HEK293T (cell line): ENCODE measurements around the gene NFASC.

Experiments used
- CTCF ChIA-PET: fragments of 350-600 bp; formaldehyde crosslinking; extraction: SDS; loops from one replicate; lab custom pipeline; 2021; ENCODE audit warnings: antibody characterized with exemption, inconsistent platforms; lab: Yijun Ruan, JAX
- POLR2A ChIA-PET: fragments of 350-600 bp; formaldehyde crosslinking; extraction: SDS; loops from one replicate; lab custom pipeline; 2020; ENCODE audit warnings: antibody characterized with exemption, inconsistent platforms; lab: Yijun Ruan, JAX
- DNase-seq: peaks from one replicate; pipeline ENCODE4 v3.0.0; 2012; ENCODE audit warnings: mixed read lengths; ENCODE audit errors: extremely low spot score
- ARNT ChIP-seq: fragments of 450-650 bp; IDR thresholded peaks from 2 replicates; pipeline ENCODE4 v1.6.1; 2017; ENCODE audit warnings: mild to moderate bottlenecking
- BHLHE40 ChIP-seq: fragments of 450-650 bp; IDR thresholded peaks from 2 replicates; pipeline ENCODE4 v1.6.1; 2016; ENCODE audit warnings: mild to moderate bottlenecking, moderate library complexity, borderline replicate concordance
- CTBP1 ChIP-seq: fragments of 450-650 bp; IDR thresholded peaks from 2 replicates; pipeline ENCODE4 v1.6.1; 2016; ENCODE audit warnings: borderline replicate concordance
- ELF4 ChIP-seq: fragments of 450-650 bp; IDR thresholded peaks from 2 replicates; pipeline ENCODE4 v1.6.1; 2017; ENCODE audit warnings: antibody characterized with exemption
- FOXA1 ChIP-seq: fragments of 450-650 bp; IDR thresholded peaks from 2 replicates; pipeline ENCODE4 v1.6.1; 2016; ENCODE audit warnings: mild to moderate bottlenecking
- FOXK2 ChIP-seq: fragments of 450-650 bp; IDR thresholded peaks from 2 replicates; pipeline ENCODE4 v1.6.1; 2016; ENCODE audit warnings: mild to moderate bottlenecking
- FOXM1 ChIP-seq: fragments of 450-650 bp; IDR thresholded peaks from 2 replicates; pipeline ENCODE4 v1.6.1; 2017; ENCODE audit warnings: mild to moderate bottlenecking, borderline replicate concordance
- HDGF ChIP-seq: fragments of 450-650 bp; IDR thresholded peaks from 2 replicates; pipeline ENCODE4 v1.6.1; 2017; ENCODE audit warnings: antibody characterized with exemption, borderline replicate concordance
- L3MBTL2 ChIP-seq: fragments of 450-650 bp; conservative IDR thresholded peaks from 2 replicates; pipeline ENCODE4 v1.6.1; 2016; ENCODE audit warnings: mild to moderate bottlenecking
- LEF1 ChIP-seq: fragments of 450-650 bp; IDR thresholded peaks from 2 replicates; pipeline ENCODE4 v1.6.1; 2017; ENCODE audit warnings: mild to moderate bottlenecking, borderline replicate concordance
- NFRKB ChIP-seq: fragments of 450-650 bp; IDR thresholded peaks from 2 replicates; pipeline ENCODE4 v1.6.1; 2016; ENCODE audit warnings: mild to moderate bottlenecking, moderate library complexity
- SP1 ChIP-seq: fragments of 450-650 bp; IDR thresholded peaks from 2 replicates; pipeline ENCODE4 v1.6.1; 2017
- SUZ12 ChIP-seq: fragments of 450-650 bp; IDR thresholded peaks from 2 replicates; pipeline ENCODE4 v1.6.1; 2016; ENCODE audit warnings: mild to moderate bottlenecking
- TARDBP ChIP-seq: fragments of 450-650 bp; IDR thresholded peaks from 2 replicates; pipeline ENCODE4 v1.6.1; 2016
- ZNF384 ChIP-seq: fragments of 450-650 bp; IDR thresholded peaks from 2 replicates; pipeline ENCODE4 v1.6.1; 2016
- TF ChIP-seq, protein P1 (sequence below): fragments of 450-650 bp; IDR thresholded peaks from 2 replicates; pipeline ENCODE4 v1.6.1; 2016

The NFASC gene

DNA sequence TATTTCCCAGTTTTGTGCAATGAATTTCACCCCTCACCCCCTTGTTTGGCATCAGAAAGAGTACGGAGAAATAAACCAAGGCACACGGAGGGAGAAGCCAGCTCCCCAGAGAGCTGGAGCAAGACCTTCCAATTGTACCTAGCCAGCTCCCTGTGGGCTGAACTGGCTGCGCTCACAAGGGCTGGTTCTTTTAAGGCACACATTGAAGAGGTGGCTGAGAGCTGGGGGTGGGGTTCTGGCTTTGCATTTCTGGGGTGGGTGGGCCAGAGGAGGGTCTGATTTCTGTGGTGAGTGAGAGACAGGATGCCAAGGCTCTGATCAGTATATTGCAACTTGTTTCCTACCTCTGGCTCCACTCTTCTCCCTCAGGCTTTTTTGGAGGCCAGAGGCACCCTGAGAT is 39.5 kb upstream of the NFASC start:
- DNase-seq: no peak
- TF ChIP-seq ARNT (no peak), L3MBTL2 (no peak), HDGF (no peak), FOXA1 (no peak), ZNF384 (no peak), ELF4 (no peak), NFRKB (no peak)
- TF ChIP-seq, protein P1, sequence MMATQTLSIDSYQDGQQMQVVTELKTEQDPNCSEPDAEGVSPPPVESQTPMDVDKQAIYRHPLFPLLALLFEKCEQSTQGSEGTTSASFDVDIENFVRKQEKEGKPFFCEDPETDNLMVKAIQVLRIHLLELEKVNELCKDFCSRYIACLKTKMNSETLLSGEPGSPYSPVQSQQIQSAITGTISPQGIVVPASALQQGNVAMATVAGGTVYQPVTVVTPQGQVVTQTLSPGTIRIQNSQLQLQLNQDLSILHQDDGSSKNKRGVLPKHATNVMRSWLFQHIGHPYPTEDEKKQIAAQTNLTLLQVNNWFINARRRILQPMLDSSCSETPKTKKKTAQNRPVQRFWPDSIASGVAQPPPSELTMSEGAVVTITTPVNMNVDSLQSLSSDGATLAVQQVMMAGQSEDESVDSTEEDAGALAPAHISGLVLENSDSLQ: no peak
- ChIA-PET POLR2A (no interaction called here), CTCF (interaction anchor here (2.5 kb wide), 1 partner anchor 24 kb away, joined by 8 read pairs; no protein-coding TSS in a partner anchor)

DNA sequence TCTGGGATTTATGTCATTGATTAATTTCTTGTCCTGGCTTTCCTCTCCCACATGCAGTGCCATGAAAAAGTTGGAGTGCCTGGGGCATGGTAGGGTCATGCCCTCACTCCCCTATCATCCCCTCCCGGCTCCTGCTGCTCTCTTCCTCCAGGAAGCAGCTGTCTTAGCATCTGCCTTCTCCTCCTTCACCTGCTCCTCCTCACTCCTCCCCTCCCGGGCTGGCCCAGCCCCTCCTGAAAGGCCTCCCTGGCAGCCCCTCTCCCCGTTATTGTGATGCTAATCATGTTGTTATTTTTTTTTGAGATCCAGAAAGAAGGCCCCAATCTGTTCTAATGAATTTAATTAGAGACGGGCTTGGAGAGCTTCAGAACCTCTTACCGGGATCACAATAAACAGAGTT is 36.3 kb upstream of the NFASC start:
- TF ChIP-seq CTBP1 (no peak), FOXK2 (no peak), HDGF (no peak), NFRKB (no peak), L3MBTL2 (no peak), ARNT (no peak), TARDBP (no peak), SP1 (no peak), LEF1 (no peak), ZNF384 (no peak), BHLHE40 (no peak), FOXM1 (no peak), SUZ12 (no peak), ELF4 (no peak), FOXA1 (no peak)
- TF ChIP-seq, protein P1: no peak
- DNase-seq: no peak
- POLR2A ChIA-PET: no interaction called here
- CTCF ChIA-PET: no interaction called here

DNA sequence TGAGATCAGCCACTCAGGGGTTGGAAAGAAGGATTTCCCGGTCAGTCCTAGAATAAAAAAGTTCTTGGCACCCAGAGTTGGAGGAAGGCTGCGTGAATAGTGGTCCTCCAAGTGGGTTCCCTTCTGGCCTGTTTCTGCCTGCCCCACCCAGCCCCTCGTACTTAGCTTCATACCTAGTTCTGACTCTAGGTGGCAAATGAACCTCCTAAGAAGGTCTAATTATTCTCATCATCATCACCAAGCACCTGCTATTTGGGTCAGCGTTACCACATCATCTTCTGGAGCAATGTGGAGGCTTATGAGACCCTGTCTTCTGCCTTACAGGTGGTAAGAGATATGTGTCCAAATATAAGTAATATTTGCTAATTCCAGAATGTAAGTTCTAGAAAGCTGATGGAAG is 35.9 kb upstream of the NFASC start:
- no peak for DNase-seq
- CTCF ChIA-PET: no interaction called here
- TF ChIP-seq FOXA1: no peak
- no peak for TF ChIP-seq CTBP1
- no peak for TF ChIP-seq ZNF384
- TF ChIP-seq FOXK2: no peak
- POLR2A ChIA-PET: no interaction called here

DNA sequence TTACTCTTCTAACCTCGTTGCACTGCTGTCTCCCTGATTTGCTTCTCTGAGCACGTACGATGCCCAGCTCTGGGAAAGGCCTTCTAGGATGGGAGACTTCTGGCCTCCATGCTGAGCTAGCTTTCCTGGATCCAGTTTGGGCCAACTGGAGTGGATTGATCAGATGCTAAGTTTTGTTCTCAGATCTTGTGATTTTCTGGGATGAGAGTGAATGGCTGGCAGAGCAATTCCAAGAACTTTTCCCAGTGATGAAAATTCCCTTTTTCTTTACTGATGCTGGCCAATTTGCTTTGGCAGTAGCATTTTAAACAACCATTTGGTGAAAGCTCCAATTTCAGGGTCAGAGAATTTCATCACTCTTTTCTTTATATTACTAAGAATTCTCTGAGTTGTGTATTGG is 34.9 kb upstream of the NFASC start:
- ChIA-PET CTCF (no interaction called here), POLR2A (no interaction called here)
- no peak for TF ChIP-seq ELF4
- TF ChIP-seq SUZ12: no peak
- no peak for DNase-seq

DNA sequence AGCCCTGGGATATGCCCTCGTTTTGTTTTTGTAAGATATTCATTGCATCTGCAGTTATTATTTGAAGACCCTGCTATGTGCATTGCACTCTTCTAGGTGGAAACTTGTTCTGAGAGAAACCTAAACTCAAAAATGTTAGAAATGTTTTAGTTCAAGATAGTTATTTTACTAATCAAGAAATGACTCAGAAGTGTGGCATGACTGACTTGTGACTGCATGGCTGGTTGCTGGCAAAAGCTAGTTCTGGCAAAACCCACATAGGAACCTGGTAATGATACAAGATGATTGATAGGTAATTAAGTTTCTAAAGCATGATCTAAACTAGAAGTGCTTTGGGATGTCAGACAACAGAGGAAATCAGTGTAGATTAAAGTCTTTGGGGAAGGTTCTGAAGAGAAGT is 33.8 kb upstream of the NFASC start:
- CTCF ChIA-PET: interaction anchor here (1.0 kb wide), 1 partner anchor 126 kb away, joined by 4 read pairs; no protein-coding TSS in a partner anchor
- no peak for TF ChIP-seq FOXA1
- no peak for TF ChIP-seq ZNF384
- TF ChIP-seq SUZ12: no peak
- no peak for TF ChIP-seq ELF4
- POLR2A ChIA-PET: no interaction called here

DNA sequence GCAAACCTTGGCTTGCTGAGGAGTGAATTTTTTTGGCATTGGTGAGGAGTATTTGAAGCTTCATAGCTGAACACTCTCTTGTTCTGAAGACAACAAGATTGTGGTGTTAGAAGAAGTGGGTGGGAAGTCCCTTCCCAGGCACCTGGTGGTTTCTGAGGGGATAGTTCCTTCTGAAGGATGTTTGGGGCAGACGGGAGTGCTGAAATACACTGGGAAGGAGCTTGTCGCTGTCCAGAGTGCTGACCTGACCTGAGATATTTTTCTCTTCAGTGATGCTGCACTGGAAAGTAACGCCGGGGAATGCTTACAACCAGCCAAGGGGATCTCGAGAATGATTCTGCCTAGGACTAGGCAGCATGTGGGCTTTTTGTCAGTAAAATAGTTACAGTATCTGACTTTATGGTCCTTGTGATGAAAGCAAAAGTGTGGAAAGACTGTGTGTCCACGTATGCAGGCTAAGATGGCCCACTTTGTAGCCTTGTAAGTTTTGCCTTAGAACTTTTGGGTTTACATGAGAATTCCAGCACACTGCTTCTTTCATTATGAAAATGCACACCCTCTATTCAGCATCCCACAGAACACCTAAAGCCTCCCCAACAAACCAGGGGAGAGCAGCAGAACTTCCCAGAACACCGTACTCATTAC is 33.1 kb upstream of the NFASC start:
- no peak for TF ChIP-seq FOXK2
- no peak for TF ChIP-seq NFRKB
- TF ChIP-seq FOXM1: no peak
- no peak for TF ChIP-seq ZNF384
- no peak for TF ChIP-seq CTBP1
- TF ChIP-seq ELF4: no peak
- no peak for TF ChIP-seq FOXA1
- no peak for TF ChIP-seq L3MBTL2
- TF ChIP-seq TARDBP: no peak
- DNase-seq: peak; percentile 76
- CTCF ChIA-PET: interaction anchor here (1.0 kb wide), 1 partner anchor 125 kb away, joined by 4 read pairs; no protein-coding TSS in a partner anchor
- POLR2A ChIA-PET: no interaction called here

More for the DNA sequence above, 33.8 kb upstream of the NFASC start:
- DNase-seq: no peak

DNA sequence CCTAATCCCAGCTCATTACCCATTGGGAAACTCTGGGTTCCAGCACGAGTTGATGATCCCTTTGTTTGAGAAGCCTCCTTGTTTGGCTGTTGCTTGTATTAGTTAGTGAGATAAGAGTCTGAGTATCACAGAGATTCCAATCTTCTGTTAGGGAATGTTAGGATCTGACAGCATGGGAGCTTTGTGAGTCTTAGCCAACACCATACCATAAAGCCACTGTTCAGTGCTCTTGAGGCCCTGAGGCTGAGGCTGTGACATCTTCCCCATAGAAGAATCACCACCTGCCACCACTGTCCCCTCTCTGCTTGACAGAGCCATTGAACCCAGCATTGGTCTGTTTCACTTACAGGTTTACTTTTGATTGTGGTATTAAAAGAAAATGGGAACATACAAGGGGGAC is 29.3 kb upstream of the NFASC start:
- ChIA-PET CTCF (interaction anchor here (1.2 kb wide), 1 partner anchor 101 kb away, joined by 3 read pairs; no protein-coding TSS in a partner anchor), POLR2A (no interaction called here)
- no peak for DNase-seq
- TF ChIP-seq HDGF: no peak
- no peak for TF ChIP-seq BHLHE40
- TF ChIP-seq LEF1: no peak
- TF ChIP-seq, protein P1: no peak
- TF ChIP-seq FOXM1: no peak
- no peak for TF ChIP-seq SUZ12
- TF ChIP-seq TARDBP: no peak
- TF ChIP-seq ARNT: no peak
- no peak for TF ChIP-seq FOXA1
- no peak for TF ChIP-seq ELF4
